ENCODE data around the gene DHX16. TPM values are rescaled to one million over a fixed set of nuclear protein-coding genes. Genes with fewer than 3 reads are reported as not detected.

DHX16 gene
- polyA plus RNA-seq, 3 donors = 48.6 to 51.8 (median 50.0) TPM

- DNase-seq = no peak
Observed at GRCh38 chr6:30611856-30612194, 61.0 kb downstream of the DHX16 start.

GRCh38 chr6:30611150-30611855 lies 61.5 kb downstream of the DHX16 start:
- DNase-seq = no peak

GRCh38 chr6:30610065-30610464 lies 62.7 kb downstream of the DHX16 start:
- DNase-seq = no peak

GRCh38 chr6:30603961-30604360 lies 68.8 kb downstream of the DHX16 start:
- no peak for DNase-seq

Other genes starting within 250 kb of the DHX16 start
- 100 to 1,000 TPM; 103 to 110 (median 106) TPM for gene HLA-E, start 183.5 kb downstream of the DHX16 start, polyA plus RNA-seq (ENCODE audit: insufficient read length in 3 of 3)
- gene GNL1, start 116.5 kb downstream of the DHX16 start, polyA plus RNA-seq (ENCODE audit: insufficient read length in 3 of 3) = 100 to 1,000 TPM in 2 of 3 donors, 10 to 100 TPM in 1; 97.3 to 111 (median 102) TPM
- gene PRR3, start 115.7 kb downstream of the DHX16 start, polyA plus RNA-seq (ENCODE audit: insufficient read length in 3 of 3) = 10 to 100 TPM; 29.2 to 37.4 (median 35.4) TPM
- gene ABCF1, start 101.6 kb downstream of the DHX16 start, polyA plus RNA-seq (ENCODE audit: insufficient read length in 3 of 3) = 10 to 100 TPM; 69.3 to 77.9 (median 73.6) TPM
- gene PPP1R10, start 55.8 kb downstream of the DHX16 start, polyA plus RNA-seq (ENCODE audit: insufficient read length in 3 of 3) = 10 to 100 TPM; 53.5 to 62.5 (median 55.6) TPM
- gene MRPS18B, start 55.2 kb downstream of the DHX16 start, polyA plus RNA-seq (ENCODE audit: insufficient read length in 3 of 3) = 10 to 100 TPM; 56.0 to 65.1 (median 62.2) TPM
- gene ATAT1, start 46.1 kb downstream of the DHX16 start, polyA plus RNA-seq (ENCODE audit: insufficient read length in 3 of 3) = 10 to 100 TPM; 38.7 to 60.2 (median 59.4) TPM
- 10 to 100 TPM; 17.6 to 25.5 (median 22.9) TPM for gene C6orf136, start 25.9 kb downstream of the DHX16 start, polyA plus RNA-seq (ENCODE audit: insufficient read length in 3 of 3)
- 10 to 100 TPM; 33.7 to 42.6 (median 37.4) TPM for gene PPP1R18, start 13.6 kb upstream of the DHX16 start, polyA plus RNA-seq (ENCODE audit: insufficient read length in 3 of 3)
- gene NRM, start 18.0 kb upstream of the DHX16 start, polyA plus RNA-seq (ENCODE audit: insufficient read length in 3 of 3) = 10 to 100 TPM; 35.3 to 43.5 (median 39.7) TPM
- gene MDC1, start 44.3 kb upstream of the DHX16 start, polyA plus RNA-seq (ENCODE audit: insufficient read length in 3 of 3) = 10 to 100 TPM; 45.4 to 55.6 (median 53.0) TPM
- gene TUBB, start 47.3 kb upstream of the DHX16 start, polyA plus RNA-seq (ENCODE audit: insufficient read length in 3 of 3) = 1,000 to 10,000 TPM; 1,096 to 1,335 (median 1,230) TPM
- gene FLOT1, start 69.7 kb upstream of the DHX16 start, polyA plus RNA-seq (ENCODE audit: insufficient read length in 3 of 3) = 100 to 1,000 TPM; 138 to 144 (median 138) TPM
- 10 to 100 TPM; 21.0 to 21.8 (median 21.2) TPM for gene IER3, start 71.5 kb upstream of the DHX16 start, polyA plus RNA-seq (ENCODE audit: insufficient read length in 3 of 3)
- gene DDR1, start 211.5 kb upstream of the DHX16 start, polyA plus RNA-seq (ENCODE audit: insufficient read length in 3 of 3) = 100 to 1,000 TPM; 196 to 203 (median 201) TPM
- 10 to 100 TPM; 48.1 to 50.5 (median 48.9) TPM for gene GTF2H4, start 235.2 kb upstream of the DHX16 start, polyA plus RNA-seq (ENCODE audit: insufficient read length in 3 of 3)
- gene VARS2, start 241.2 kb upstream of the DHX16 start, polyA plus RNA-seq (ENCODE audit: insufficient read length in 3 of 3) = 10 to 100 TPM; 45.6 to 64.7 (median 55.3) TPM

Measured in renal pelvis (tissue), 4 donors.